HepG2 (cell line): Measurements from ENCODE around the gene CARHSP1. TPM values are rescaled to one million over a fixed set of nuclear protein-coding genes. Genes with fewer than 3 reads are reported as not detected.

Experiments
- ISL2 ChIP-seq: sonication (generic); formaldehyde crosslinking; IDR thresholded peaks from 2 replicates; pipeline ENCODE4 v1.5.0; 2020; ENCODE audit warnings: missing genetic modification reagents
- RFXAP ChIP-seq: sonication (generic); formaldehyde crosslinking; IDR thresholded peaks from 2 replicates; pipeline ENCODE4 v1.4.0; 2020; ENCODE audit warnings: missing genetic modification reagents, borderline replicate concordance
- SOX13 ChIP-seq, 3 experiments: fragments of 450-650 bp in 1 of 3; sonication (generic) in 1 of 3; formaldehyde crosslinking in 1 of 3; IDR thresholded peaks in 2 of 3; conservative IDR thresholded peaks in 1 of 3; 2 replicates each; pipeline versions ENCODE4 v1.5.0 to v1.6.1; 2016 to 2020; ENCODE audit warnings: antibody characterized with exemption in 1 of 3, mild to moderate bottlenecking in 1 of 3, missing compliant biosample characterization in 1 of 3, missing genetic modification reagents in 1 of 3, moderate library complexity in 1 of 3
- ZFP36L2 ChIP-seq: sonication (generic); formaldehyde crosslinking; IDR thresholded peaks from 2 replicates; pipeline ENCODE4 v1.4.0; 2020; ENCODE audit warnings: missing genetic modification reagents
- ZFP82 ChIP-seq: sonication (generic); formaldehyde crosslinking; IDR thresholded peaks from 2 replicates; pipeline ENCODE4 v1.5.1; 2020; ENCODE audit warnings: mild to moderate bottlenecking, missing genetic modification reagents, borderline replicate concordance
- ZMYM4 ChIP-seq: sonication (generic); formaldehyde crosslinking; IDR thresholded peaks from 2 replicates; pipeline ENCODE4 v1.8.1; 2023; ENCODE audit warnings: mild to moderate bottlenecking, missing genetic modification reagents
- ZNF121 ChIP-seq: sonication (generic); formaldehyde crosslinking; IDR thresholded peaks from 2 replicates; pipeline ENCODE4 v1.5.0; 2020; ENCODE audit warnings: mild to moderate bottlenecking, missing genetic modification reagents
- ZNF138 ChIP-seq: sonication (generic); formaldehyde crosslinking; IDR thresholded peaks from 2 replicates; pipeline ENCODE4 v1.5.0; 2020; ENCODE audit warnings: mild to moderate bottlenecking, low read depth, missing genetic modification reagents
- ZNF205 ChIP-seq: IDR thresholded peaks from 2 replicates; pipeline ENCODE4 v1.6.1; 2018; ENCODE audit warnings: missing biosample characterization, missing genetic modification reagents
- ZNF234 ChIP-seq: sonication (generic); formaldehyde crosslinking; conservative IDR thresholded peaks from 2 replicates; pipeline ENCODE4 v1.5.1; 2020; ENCODE audit warnings: mild to moderate bottlenecking, missing genetic modification reagents
- ZNF382 ChIP-seq: sonication (generic); formaldehyde crosslinking; IDR thresholded peaks from 2 replicates; pipeline ENCODE4 v1.5.0; 2020; ENCODE audit warnings: missing genetic modification reagents, mild to moderate bottlenecking, borderline replicate concordance
- ZNF543 ChIP-seq: sonication (generic); formaldehyde crosslinking; IDR thresholded peaks from 2 replicates; pipeline ENCODE4 v1.4.0; 2020; ENCODE audit warnings: mild to moderate bottlenecking, missing genetic modification reagents
- ZNF614 ChIP-seq: IDR thresholded peaks from 2 replicates; pipeline ENCODE4 v1.6.1; 2018; ENCODE audit warnings: missing biosample characterization, missing genetic modification reagents, inconsistent platforms, borderline replicate concordance
- polyA plus RNA-seq, 8 experiments: library from polyadenylated mRNA; depleted of rRNA in 3 of 8; stranded (reverse) in 7 of 8; unstranded in 1 of 8; fragments of >200 nt; fragmentation: Illumina TruSeq in 4 of 8; extraction: Trizol in 4 of 8; gene quantifications; 2 replicates each; pipeline versions ENCODE4 v1.2.1 to v1.2.3, GENCODE V29; 2011 to 2016; ENCODE audit warnings: low read depth in 4 of 8, missing spikeins in 1 of 8, mixed read lengths in 1 of 8; ENCODE audit not compliant: insufficient read depth in 1 of 8
- total RNA-seq, 5 experiments: library from RNA; depleted of rRNA; stranded (reverse); fragments of >200 nt; fragmentation: Illumina TruSeq; extraction: Trizol; gene quantifications; 2 replicates each; pipeline ENCODE4 v1.2.3, GENCODE V29; 2016; ENCODE audit warnings: low read depth in 1 of 5
- TF ChIP-seq, protein P1 (sequence below), 2 experiments: sonication (generic) in 1 of 2; formaldehyde crosslinking in 1 of 2; IDR thresholded peaks; 2 replicates each; pipeline versions ENCODE4 v1.6.1 to v1.9.0; 2014 to 2022; ENCODE audit warnings: antibody characterized with exemption in 1 of 2, borderline replicate concordance in 1 of 2, inconsistent platforms in 1 of 2, low read depth in 1 of 2, missing genetic modification reagents in 1 of 2
- TF ChIP-seq, protein P2 (sequence below): sonication (generic); formaldehyde crosslinking; IDR thresholded peaks from 2 replicates; pipeline ENCODE4 v1.8.0; 2022; ENCODE audit warnings: mild to moderate bottlenecking, missing genetic modification reagents, moderate library complexity
- TF ChIP-seq, protein P3 (sequence below): sonication (generic); formaldehyde crosslinking; IDR thresholded peaks from 2 replicates; pipeline ENCODE4 v1.4.0; 2020; ENCODE audit warnings: missing genetic modification reagents
- TF ChIP-seq, protein P4 (sequence below): sonication (generic); formaldehyde crosslinking; IDR thresholded peaks from 2 replicates; pipeline ENCODE4 v1.4.0; 2020; ENCODE audit warnings: missing genetic modification reagents, borderline replicate concordance

CARHSP1 gene
- total and polyA plus RNA-seq, 2 of the 13 experiments (the other 11 are each of a cell fraction or from before 2014, with no cell fraction given), result 173 to 345 TPM

GRCh38 chr16:8869212-8869987 lies 594 bp upstream of the CARHSP1 start (continued):
- TF ChIP-seq SOX13 (IDR thresholded peaks at IDR 0.05) (0 out of 2 replicates have a peak, but pooled peaks have one; percentile 27), SOX13 (CRISPR knock-in tag; conservative IDR thresholded peaks at IDR 0.05 in 1 of 2, IDR thresholded peaks at IDR 0.05 in 1 of 2) (peak; percentile 50 to 60; a peak in 2 of 4 replicates), ZFP36L2 (CRISPR knock-in tag) (no peak), RFXAP (CRISPR knock-in tag) (no peak; the same call in 1 of the 2 replicates), ZNF614 (CRISPR knock-in tag) (peak; percentile 51; the same call in 1 of the 2 replicates), ZMYM4 (CRISPR knock-in tag) (no peak; the same call in 1 of the 2 replicates), ISL2 (CRISPR knock-in tag) (no peak), ZNF138 (peak; percentile 14; the same call in 1 of the 2 replicates), ZFP82 (no peak), ZNF121 (CRISPR knock-in tag) (peak; percentile 31; the same call in 1 of the 2 replicates), ZNF234 (CRISPR knock-in tag) (0 out of 2 replicates have a peak, but pooled peaks have one; percentile 73), ZNF543 (peak; percentile 55; the same call in 1 of the 2 replicates), ZNF205 (no peak), ZNF382 (CRISPR knock-in tag) (no peak)
- TF ChIP-seq, protein P1, sequence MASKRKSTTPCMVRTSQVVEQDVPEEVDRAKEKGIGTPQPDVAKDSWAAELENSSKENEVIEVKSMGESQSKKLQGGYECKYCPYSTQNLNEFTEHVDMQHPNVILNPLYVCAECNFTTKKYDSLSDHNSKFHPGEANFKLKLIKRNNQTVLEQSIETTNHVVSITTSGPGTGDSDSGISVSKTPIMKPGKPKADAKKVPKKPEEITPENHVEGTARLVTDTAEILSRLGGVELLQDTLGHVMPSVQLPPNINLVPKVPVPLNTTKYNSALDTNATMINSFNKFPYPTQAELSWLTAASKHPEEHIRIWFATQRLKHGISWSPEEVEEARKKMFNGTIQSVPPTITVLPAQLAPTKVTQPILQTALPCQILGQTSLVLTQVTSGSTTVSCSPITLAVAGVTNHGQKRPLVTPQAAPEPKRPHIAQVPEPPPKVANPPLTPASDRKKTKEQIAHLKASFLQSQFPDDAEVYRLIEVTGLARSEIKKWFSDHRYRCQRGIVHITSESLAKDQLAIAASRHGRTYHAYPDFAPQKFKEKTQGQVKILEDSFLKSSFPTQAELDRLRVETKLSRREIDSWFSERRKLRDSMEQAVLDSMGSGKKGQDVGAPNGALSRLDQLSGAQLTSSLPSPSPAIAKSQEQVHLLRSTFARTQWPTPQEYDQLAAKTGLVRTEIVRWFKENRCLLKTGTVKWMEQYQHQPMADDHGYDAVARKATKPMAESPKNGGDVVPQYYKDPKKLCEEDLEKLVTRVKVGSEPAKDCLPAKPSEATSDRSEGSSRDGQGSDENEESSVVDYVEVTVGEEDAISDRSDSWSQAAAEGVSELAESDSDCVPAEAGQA (IDR thresholded peaks at IDR 0.05; ENCODE audit: low read depth), result 0 out of 2 replicates have a peak, but pooled peaks have one; percentile 41
- TF ChIP-seq, protein P1 (CRISPR knock-in tag; IDR thresholded peaks at IDR 0.05; ENCODE audit: borderline replicate concordance), result no peak
- TF ChIP-seq, protein P2, sequence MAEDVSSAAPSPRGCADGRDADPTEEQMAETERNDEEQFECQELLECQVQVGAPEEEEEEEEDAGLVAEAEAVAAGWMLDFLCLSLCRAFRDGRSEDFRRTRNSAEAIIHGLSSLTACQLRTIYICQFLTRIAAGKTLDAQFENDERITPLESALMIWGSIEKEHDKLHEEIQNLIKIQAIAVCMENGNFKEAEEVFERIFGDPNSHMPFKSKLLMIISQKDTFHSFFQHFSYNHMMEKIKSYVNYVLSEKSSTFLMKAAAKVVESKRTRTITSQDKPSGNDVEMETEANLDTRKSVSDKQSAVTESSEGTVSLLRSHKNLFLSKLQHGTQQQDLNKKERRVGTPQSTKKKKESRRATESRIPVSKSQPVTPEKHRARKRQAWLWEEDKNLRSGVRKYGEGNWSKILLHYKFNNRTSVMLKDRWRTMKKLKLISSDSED (CRISPR knock-in tag), result no peak
- TF ChIP-seq, protein P3, sequence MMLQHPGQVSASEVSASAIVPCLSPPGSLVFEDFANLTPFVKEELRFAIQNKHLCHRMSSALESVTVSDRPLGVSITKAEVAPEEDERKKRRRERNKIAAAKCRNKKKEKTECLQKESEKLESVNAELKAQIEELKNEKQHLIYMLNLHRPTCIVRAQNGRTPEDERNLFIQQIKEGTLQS (CRISPR knock-in tag), result no peak
- TF ChIP-seq, protein P4, sequence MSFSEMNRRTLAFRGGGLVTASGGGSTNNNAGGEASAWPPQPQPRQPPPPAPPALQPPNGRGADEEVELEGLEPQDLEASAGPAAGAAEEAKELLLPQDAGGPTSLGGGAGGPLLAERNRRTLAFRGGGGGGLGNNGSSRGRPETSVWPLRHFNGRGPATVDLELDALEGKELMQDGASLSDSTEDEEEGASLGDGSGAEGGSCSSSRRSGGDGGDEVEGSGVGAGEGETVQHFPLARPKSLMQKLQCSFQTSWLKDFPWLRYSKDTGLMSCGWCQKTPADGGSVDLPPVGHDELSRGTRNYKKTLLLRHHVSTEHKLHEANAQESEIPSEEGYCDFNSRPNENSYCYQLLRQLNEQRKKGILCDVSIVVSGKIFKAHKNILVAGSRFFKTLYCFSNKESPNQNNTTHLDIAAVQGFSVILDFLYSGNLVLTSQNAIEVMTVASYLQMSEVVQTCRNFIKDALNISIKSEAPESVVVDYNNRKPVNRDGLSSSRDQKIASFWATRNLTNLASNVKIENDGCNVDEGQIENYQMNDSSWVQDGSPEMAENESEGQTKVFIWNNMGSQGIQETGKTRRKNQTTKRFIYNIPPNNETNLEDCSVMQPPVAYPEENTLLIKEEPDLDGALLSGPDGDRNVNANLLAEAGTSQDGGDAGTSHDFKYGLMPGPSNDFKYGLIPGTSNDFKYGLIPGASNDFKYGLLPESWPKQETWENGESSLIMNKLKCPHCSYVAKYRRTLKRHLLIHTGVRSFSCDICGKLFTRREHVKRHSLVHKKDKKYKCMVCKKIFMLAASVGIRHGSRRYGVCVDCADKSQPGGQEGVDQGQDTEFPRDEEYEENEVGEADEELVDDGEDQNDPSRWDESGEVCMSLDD (CRISPR knock-in tag), result peak; percentile 40; the same call in 1 of the 2 replicates
